Endothelial cell of umbilical vein (primary cell): ENCODE results near the gene TAMM41.

Source experiments
- EZH2 ChIP-seq: IDR thresholded peaks from 2 replicates; pipeline ENCODE4 v1.6.1; 2012; ENCODE audit warnings: borderline replicate concordance, low read depth, mild to moderate bottlenecking, moderate library complexity, low read length, inconsistent platforms; ENCODE audit not compliant: severe bottlenecking
- GATA2 ChIP-seq: IDR thresholded peaks from 2 replicates; pipeline ENCODE4 v1.7.0; 2011; ENCODE audit warnings: low read depth, mild to moderate bottlenecking, moderate library complexity, mixed read lengths, low read length; ENCODE audit not compliant: insufficient read length, insufficient read depth
- JUN ChIP-seq: IDR thresholded peaks from 2 replicates; pipeline ENCODE4 v1.6.1; 2011; ENCODE audit warnings: borderline replicate concordance, low read depth; ENCODE audit not compliant: insufficient read length, insufficient read depth
- MAX ChIP-seq: IDR thresholded peaks from 2 replicates; pipeline ENCODE4 v1.6.1; 2011; ENCODE audit not compliant: insufficient read depth, insufficient read length
- MYC ChIP-seq: IDR thresholded peaks from one replicate; pipeline ENCODE4 v1.6.1; 2011; ENCODE audit warnings: mild to moderate bottlenecking, low read depth, low read length
- POLR2A ChIP-seq: IDR thresholded peaks from 2 replicates; pipeline ENCODE4 v1.6.1; 2012; ENCODE audit warnings: low read depth, mild to moderate bottlenecking, control low read depth, low read length
- POLR2AphosphoS5 ChIP-seq: IDR thresholded peaks from 2 replicates; pipeline ENCODE4 v1.6.1; 2012; ENCODE audit warnings: low read depth, mild to moderate bottlenecking, control low read depth, low read length, moderate library complexity; ENCODE audit not compliant: insufficient read depth
- TF ChIP-seq, protein P1 (sequence below), 2 donors: IDR thresholded peaks; 1 replicate in 1 of 2; 2 replicates in 1 of 2; pipeline ENCODE4 v1.5.1; 2011; ENCODE audit warnings: low read length in 2 of 2, mild to moderate bottlenecking in 2 of 2, moderate library complexity in 2 of 2, control low read depth in 1 of 2, inconsistent platforms in 1 of 2, low read depth in 1 of 2; ENCODE audit not compliant: insufficient read depth in 1 of 2; ENCODE audit errors: extremely low read depth in 1 of 2

DNA sequence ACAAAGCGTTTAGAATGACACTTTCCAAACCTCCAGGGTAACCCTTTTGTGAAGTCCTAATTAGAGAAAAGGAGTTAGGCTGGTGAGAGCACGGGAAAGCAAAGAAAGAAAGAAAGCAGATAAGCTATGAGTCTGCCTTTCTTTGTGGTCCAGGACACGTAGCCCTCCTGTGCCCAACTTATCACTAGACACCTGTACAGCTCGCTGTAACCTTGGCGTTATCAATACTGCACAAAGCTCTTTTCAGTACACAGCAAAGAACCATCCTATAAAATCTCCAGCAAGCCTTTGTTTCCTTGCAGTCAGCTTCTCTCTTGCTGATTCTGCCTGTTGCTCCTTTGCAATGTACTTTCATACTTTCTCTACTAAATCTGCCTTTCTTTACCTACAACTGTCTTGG is 6.8 kb upstream of the TAMM41 start:
- TF ChIP-seq, protein P1, sequence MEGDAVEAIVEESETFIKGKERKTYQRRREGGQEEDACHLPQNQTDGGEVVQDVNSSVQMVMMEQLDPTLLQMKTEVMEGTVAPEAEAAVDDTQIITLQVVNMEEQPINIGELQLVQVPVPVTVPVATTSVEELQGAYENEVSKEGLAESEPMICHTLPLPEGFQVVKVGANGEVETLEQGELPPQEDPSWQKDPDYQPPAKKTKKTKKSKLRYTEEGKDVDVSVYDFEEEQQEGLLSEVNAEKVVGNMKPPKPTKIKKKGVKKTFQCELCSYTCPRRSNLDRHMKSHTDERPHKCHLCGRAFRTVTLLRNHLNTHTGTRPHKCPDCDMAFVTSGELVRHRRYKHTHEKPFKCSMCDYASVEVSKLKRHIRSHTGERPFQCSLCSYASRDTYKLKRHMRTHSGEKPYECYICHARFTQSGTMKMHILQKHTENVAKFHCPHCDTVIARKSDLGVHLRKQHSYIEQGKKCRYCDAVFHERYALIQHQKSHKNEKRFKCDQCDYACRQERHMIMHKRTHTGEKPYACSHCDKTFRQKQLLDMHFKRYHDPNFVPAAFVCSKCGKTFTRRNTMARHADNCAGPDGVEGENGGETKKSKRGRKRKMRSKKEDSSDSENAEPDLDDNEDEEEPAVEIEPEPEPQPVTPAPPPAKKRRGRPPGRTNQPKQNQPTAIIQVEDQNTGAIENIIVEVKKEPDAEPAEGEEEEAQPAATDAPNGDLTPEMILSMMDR (IDR thresholded peaks at IDR 0.05; ENCODE audit: extremely low read depth in 1 of 2, insufficient read depth in 1 of 2, low read depth in 1 of 2, low read length in 2 of 2) = no peak
- TF ChIP-seq POLR2A = no peak
- TF ChIP-seq MAX = no peak
- no peak for TF ChIP-seq EZH2
- TF ChIP-seq GATA2 = no peak
- TF ChIP-seq JUN = no peak
- no peak for TF ChIP-seq MYC
- no peak for TF ChIP-seq POLR2AphosphoS5
